Activated T-helper 9 cell treated with anti-CD3 and anti-CD28 coated beads, Interleukin-2, amount 50 U/mL, for 16 hours (primary cell): Measurements from ENCODE around the gene XCR1.
A peak's percentile ranks its signal among the peaks of the same experiment; 100 is the strongest.

ENCODE experiments used
- DNase-seq: peaks from one replicate; pipeline ENCODE4 v3.0.0-alpha.2; 2020; ENCODE audit warnings: low read depth

The XCR1 gene

GRCh38 chr3:45981346-45982074, 45.8 kb downstream of the XCR1 start:
- no peak for DNase-seq

GRCh38 chr3:45980819-45981218, 46.5 kb downstream of the XCR1 start:
- no peak for DNase-seq

DNA sequence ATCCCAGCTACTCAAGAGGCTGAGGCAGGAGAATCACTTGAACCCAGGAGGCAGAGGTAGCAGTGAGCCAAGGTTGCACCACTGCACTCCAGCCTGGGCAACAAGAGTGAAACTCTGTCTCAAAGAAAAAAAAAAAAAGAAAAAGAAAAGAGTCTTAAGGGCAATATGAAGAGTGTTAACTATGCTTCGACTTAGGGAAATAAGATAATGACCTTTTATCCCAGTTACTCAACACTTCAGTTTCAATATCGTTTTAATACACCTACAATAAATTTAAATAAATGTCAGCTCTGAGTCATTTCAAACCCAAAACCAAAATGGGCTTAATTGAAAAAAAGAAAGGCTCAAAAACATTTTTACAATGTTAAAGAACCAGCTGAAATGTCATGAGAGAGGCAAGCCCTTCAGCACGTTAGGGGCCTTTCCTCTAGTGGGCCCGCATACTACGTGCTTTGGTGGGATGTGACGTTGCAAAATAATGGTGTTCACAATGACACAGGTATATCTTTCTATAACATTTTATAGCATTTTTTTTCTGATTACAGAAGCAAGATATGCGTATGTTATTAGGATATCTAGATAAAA, 47.0 kb downstream of the XCR1 start:
- no peak for DNase-seq

GRCh38 chr3:45979378-45979777, 47.9 kb downstream of the XCR1 start:
- no peak for DNase-seq

GRCh38 chr3:45978006-45978761, 49.1 kb downstream of the XCR1 start:
- DNase-seq = peak; percentile 44

DNA sequence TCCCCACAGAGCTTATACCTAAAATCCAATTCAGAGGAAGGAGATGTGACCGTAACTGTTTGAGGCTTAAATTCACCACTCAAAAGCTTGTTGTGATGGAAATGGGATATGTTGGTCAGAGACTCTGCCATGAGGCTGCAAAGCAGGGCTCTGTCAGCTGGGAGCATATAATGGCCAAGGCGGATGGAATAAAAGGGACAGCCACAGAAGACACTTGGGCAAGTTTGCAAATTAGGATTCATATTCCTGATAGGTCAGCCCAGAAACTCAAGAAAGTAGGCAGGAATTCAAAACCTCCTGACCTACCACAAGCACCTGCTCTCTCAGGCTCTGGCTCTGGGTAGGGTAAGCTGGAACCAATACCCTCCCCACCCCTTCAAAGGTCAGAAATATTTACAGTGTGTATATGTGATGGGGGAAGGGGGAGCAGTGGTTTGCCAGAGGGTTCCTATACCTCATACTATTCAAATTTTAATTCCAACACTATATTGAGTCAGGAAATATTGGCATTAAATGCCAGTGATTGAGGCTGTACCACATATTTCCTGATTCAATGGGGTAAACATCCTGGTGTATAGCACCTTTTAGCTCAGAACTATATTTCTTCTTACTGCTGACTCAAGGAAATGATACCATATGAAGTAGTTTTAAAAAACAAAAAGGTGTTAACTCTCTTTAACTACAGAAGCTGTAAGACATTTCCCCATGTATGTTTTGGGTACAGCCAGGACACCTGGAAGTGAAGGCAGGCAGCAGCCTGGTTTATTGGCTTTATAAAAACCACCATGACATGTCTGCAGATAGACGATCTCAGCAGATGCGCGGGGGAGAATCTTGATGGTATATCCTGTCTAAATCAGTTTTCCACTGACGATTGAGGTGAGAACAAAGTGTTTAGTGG, 50.8 kb downstream of the XCR1 start:
- no peak for DNase-seq

- DNase-seq = no peak
Observed at GRCh38 chr3:45975686-45976085, 51.6 kb downstream of the XCR1 start.

DNA sequence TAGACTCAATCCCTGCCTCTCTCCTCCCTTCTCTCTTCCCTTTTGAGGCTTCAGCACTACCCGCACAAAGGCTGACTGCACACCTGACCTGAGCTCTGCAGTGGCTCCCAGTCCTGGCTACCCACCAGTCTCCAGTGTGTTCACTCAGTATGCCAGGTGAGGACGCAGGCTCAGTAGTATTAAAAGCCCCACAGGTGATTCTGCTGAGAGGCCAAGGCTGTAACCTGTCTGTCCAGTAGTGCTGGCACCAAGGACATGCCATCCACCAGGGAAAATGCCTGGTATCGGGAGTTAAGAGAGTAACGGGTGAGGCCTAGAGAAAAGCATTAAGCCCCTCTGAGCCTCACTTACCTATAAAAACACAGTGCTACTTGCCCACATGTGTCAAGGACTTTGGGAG, 52.6 kb downstream of the XCR1 start:
- no peak for DNase-seq

DNA sequence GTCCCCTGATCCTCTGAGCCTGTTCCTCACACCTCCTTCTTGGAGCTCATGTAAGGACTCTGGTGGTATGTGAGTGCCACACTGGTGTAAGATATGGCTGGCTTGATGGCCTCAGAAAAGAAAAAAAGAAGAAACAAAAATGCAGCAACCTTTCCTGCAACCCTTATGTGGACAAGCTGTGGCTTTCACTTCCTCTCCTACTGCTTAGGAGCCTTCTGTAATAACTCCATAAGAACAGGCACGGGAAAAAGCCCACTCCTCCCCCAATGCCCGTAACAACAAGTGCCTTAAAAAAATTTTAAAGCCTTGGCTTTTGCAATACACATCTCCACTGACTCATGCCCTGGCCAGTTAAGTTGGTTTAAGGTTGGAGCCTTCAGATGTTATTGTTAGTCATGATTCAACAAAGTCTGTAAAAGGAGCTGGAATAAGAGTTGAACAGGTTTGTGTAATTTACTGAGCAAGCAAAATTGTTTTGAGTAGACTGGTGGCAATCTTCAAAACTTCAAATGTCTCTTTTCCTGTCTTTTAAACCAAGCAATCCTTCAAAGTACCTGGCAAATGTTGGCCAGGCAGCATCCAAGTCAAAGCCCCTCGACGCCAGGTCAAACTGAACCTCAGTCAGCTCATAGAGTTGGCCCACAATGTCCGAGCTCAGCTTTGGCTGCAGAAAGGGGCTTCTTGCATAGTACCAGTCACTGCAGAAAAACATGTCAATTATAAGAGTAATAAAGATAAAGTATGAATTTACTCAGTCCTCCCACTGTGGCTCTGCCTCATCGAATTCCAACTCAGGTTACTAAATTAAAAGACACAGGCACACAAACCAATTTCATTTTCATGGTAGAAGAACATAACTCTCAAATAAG, 54.5 kb downstream of the XCR1 start:
- no peak for DNase-seq

DNA sequence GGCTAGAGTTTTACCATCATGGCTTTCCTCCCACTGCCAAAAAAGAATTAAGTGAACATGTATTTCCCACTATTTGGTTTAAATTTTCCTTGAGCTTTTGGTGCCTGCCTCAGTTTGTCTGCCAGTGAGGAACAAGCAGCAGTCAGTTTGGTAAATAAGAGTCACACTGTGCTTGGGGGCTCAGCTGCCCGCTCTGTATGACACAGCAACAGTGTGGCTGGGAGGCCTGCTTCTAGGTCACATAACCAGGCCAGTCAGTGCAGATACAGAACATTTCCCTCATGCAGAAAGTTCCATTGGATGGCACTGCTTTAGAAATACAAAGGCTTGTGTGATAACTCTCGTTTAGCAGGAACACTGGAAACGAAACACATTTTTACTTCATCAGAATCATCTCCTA, 57.3 kb downstream of the XCR1 start:
- no peak for DNase-seq

GRCh38 chr3:45969116-45969515, 58.2 kb downstream of the XCR1 start:
- no peak for DNase-seq

GRCh38 chr3:45968706-45969105, 58.6 kb downstream of the XCR1 start:
- DNase-seq = no peak

GRCh38 chr3:45968149-45968548, 59.1 kb downstream of the XCR1 start:
- no peak for DNase-seq

DNA sequence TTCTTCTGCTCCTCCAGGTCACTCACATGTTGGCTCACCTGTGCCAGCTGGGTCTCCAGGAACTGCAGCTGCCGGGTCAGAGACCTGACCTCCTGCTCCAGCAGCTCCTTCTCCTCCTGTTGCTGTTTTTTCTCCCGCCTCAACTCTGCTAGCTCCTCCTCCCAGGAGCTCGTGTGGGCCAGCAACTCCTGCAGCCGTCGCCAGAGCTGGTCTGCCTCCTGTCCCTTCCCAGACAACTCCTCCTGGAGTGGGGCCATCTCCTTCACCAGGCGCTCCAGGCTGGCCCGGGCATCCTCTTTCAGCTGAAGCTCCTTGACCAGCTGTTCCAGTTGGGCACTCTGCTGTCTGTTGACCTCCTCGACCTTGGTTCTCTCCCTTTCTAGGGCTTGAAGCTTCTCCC, 59.6 kb downstream of the XCR1 start:
- no peak for DNase-seq
